WI38 (cell line): Measurements from ENCODE around the gene EMC1.

ENCODE experiments used
- H3K4me3 ChIP-seq: 2 replicates; pipeline ENCODE4 v1.5.1; 2011; ENCODE audit warnings: low read depth, mild to moderate bottlenecking, control low read depth, low read length
- CTCF ChIP-seq: IDR thresholded peaks from 2 replicates; pipeline ENCODE4 v1.5.1; 2012; ENCODE audit warnings: low read depth, mild to moderate bottlenecking, control low read depth, low read length

The EMC1 gene

DNA sequence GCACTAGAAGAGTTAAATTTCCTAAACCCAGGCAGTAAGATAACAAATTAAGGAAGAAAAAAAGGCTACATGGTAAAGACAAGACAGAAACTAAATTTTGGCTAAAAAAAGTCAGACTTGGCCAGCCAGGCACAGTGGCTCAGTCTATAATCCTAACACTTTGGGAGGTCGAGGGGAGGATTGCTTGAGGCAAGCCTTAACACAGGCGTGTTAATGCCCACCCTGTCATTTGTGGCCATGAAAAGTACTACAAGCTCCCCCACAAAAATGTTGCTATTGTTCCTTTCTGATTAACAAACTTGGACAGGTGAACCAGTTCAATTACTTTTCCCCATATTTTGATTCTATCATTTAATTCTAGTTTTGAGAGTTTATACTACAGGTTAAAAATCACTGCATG, 73.5 kb downstream of the EMC1 start:
- no peak for TF ChIP-seq CTCF
- no peak overlapping the region for H3K4me3 ChIP-seq

GRCh38 chr1:19169642-19170041, 81.7 kb downstream of the EMC1 start:
- TF ChIP-seq CTCF: no peak
- no peak overlapping the region for H3K4me3 ChIP-seq

DNA sequence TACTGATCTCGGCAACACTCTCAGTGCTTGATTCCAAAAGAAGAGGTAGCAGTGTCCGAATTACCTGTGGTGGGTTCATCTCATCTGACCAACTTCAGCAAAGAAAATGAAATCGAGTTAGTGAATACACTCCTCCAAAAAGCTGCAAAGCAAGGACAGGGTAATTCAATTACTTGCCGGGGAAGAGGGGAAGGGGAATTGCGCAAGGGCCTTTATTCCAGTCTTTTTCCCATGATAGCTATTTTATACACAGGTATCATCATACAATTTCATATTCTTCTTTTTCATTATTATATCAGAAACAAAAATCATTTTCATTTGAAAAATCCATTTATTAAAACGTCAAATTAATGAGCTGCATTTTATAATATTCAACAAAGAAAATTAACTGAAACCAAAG, 84.2 kb downstream of the EMC1 start:
- no peak overlapping the region for H3K4me3 ChIP-seq
- TF ChIP-seq CTCF: no peak

DNA sequence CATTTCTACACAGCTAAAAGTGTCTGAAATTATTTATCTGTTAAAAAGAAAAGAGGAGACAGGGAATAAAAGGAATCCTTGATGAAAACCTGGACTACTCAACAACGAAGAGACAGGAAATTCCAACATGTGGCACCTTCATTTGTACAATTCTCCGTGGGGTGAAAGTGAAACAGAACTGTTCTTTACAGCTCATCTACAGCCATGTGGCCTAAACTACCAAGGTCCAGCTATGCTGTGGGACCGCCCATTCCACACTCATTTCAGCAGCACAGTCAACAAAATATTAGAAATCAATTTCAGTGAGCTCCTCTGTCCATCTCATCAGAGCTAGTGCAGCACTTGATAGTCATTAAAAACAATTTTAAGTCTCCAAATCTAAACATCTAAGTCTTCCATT, 85.3 kb downstream of the EMC1 start:
- no peak for TF ChIP-seq CTCF
- no peak overlapping the region for H3K4me3 ChIP-seq
